DND-41 (cell line): Measurements from ENCODE around the gene PCSK4.

Experiments
- EZH2 ChIP-seq: IDR thresholded peaks from 3 replicates; pipeline ENCODE4 v1.6.1; 2012; ENCODE audit warnings: borderline replicate concordance, low read depth, mild to moderate bottlenecking, moderate library complexity, low read length, inconsistent platforms; ENCODE audit not compliant: severe bottlenecking
- TF ChIP-seq, protein P1 (sequence below): IDR thresholded peaks from 2 replicates; pipeline ENCODE4 v1.5.1; 2012; ENCODE audit warnings: borderline replicate concordance, low read length, moderate library complexity, mild to moderate bottlenecking; ENCODE audit not compliant: poor library complexity, severe bottlenecking; ENCODE audit errors: extremely low read depth

DNA sequence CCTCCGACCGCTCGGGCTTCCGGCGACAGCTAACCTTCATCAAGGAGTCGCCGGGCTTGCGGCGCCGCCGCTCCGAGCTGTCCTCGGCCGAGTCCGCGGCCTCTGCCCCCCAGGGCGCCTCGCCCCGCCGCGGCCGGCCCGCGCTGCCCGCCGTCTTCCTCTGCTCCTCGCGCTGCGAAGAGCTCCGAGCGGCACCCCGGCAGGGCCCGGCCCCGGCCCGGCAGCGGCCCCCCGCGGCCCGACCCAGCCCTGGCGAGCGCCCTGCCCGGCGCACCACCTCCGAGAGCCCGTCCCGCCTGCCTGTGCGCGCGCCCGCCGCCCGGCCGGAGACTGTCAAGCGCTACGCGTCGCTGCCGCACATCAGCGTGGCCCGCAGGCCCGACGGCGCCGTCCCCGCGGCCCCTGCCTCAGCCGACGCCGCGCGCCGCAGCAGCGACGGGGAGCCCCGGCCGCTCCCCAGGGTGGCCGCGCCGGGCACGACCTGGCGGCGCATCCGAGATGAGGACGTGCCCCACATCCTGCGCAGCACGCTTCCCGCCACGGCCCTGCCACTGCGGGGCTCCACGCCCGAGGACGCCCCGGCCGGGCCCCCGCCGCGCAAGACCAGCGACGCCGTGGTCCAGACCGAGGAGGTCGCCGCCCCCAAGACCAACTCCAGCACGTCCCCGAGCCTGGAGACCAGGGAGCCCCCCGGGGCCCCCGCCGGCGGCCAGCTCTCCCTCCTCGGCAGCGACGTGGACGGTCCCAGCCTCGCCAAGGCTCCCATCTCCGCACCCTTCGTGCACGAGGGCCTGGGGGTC is 20.7 kb downstream of the PCSK4 start:
- TF ChIP-seq EZH2 = no peak
- TF ChIP-seq, protein P1, sequence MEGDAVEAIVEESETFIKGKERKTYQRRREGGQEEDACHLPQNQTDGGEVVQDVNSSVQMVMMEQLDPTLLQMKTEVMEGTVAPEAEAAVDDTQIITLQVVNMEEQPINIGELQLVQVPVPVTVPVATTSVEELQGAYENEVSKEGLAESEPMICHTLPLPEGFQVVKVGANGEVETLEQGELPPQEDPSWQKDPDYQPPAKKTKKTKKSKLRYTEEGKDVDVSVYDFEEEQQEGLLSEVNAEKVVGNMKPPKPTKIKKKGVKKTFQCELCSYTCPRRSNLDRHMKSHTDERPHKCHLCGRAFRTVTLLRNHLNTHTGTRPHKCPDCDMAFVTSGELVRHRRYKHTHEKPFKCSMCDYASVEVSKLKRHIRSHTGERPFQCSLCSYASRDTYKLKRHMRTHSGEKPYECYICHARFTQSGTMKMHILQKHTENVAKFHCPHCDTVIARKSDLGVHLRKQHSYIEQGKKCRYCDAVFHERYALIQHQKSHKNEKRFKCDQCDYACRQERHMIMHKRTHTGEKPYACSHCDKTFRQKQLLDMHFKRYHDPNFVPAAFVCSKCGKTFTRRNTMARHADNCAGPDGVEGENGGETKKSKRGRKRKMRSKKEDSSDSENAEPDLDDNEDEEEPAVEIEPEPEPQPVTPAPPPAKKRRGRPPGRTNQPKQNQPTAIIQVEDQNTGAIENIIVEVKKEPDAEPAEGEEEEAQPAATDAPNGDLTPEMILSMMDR = no peak
